Gastroesophageal sphincter (tissue), 4 donors: ENCODE data around the gene REC8. TPM values are rescaled to one million over a fixed set of nuclear protein-coding genes. Genes with fewer than 3 reads are reported as not detected.

Experiments used
- ATAC-seq: fragments of 150-250 bp; one replicate; pipeline ENCODE4 v1.9.1; 2016; ENCODE audit warnings: mild to moderate bottlenecking, moderate library complexity
- H3K27ac ChIP-seq, 4 donors: fragments of 200-600 bp; sonication (generic) in 3 of 4; 1 replicate in 3 of 4; 2 replicates in 1 of 4; pipeline ENCODE4 v1.5.1; 2016 to 2019
- H3K27me3 ChIP-seq: fragments of 200-600 bp; sonication (generic); one replicate; pipeline ENCODE4 v1.5.1; 2019
- H3K36me3 ChIP-seq, 2 donors: fragments of 200-600 bp; sonication (generic); one replicate each; pipeline ENCODE4 v1.5.1; 2019; ENCODE audit warnings: control low read depth in 1 of 2
- H3K4me1 ChIP-seq, 3 donors: fragments of 200-600 bp; sonication (generic); 1 replicate in 2 of 3; 2 replicates in 1 of 3; pipeline ENCODE4 v1.5.1; 2016 to 2019; ENCODE audit warnings: control low read depth in 2 of 3
- H3K4me3 ChIP-seq, 2 donors: fragments of 200-600 bp; sonication (generic); one replicate each; pipeline ENCODE4 v1.5.1; 2019; ENCODE audit warnings: mild to moderate bottlenecking in 1 of 2, moderate library complexity in 1 of 2
- H3K9me3 ChIP-seq, 3 donors: fragments of 200-600 bp; sonication (generic); one replicate each; pipeline ENCODE4 v1.5.1; 2017 to 2019; ENCODE audit warnings: control low read depth in 2 of 3
- EP300 ChIP-seq: sonication (generic); formaldehyde crosslinking; IDR thresholded peaks from one replicate; pipeline ENCODE4 v1.6.1; 2017; ENCODE audit warnings: antibody characterized with exemption, mild to moderate bottlenecking
- POLR2A ChIP-seq, 2 donors: fragments of 450-650 bp; IDR thresholded peaks; one replicate each; pipeline ENCODE4 v1.6.1; 2017; ENCODE audit warnings: antibody characterized with exemption in 2 of 2, mild to moderate bottlenecking in 2 of 2, moderate library complexity in 1 of 2
- POLR2AphosphoS5 ChIP-seq: sonication (generic); formaldehyde crosslinking; IDR thresholded peaks from one replicate; pipeline ENCODE4 v1.6.1; 2017; ENCODE audit warnings: antibody characterized with exemption
- WGBS, 2 donors: methylation state at CpG; one replicate each; pipeline ENCODE4 v1.1.5; 2018; ENCODE audit warnings: low coverage in 1 of 2; 5-methylcytosine and 5-hydroxymethylcytosine counted together
- total RNA-seq, 4 donors: library from RNA; depleted of rRNA; stranded (reverse); fragments of >200 nt; gene quantifications; one replicate each; pipeline ENCODE4 v1.1.0, GENCODE V29; 2016
- TF ChIP-seq, protein P1 (sequence below), 4 experiments: fragments of 200-600 bp in 2 of 4; fragments of 450-650 bp in 2 of 4; sonication (generic) in 1 of 4; IDR thresholded peaks; one replicate each; pipeline ENCODE4 v1.5.1; 2017 to 2019; ENCODE audit warnings: antibody characterized with exemption in 4 of 4, mild to moderate bottlenecking in 2 of 4, moderate library complexity in 2 of 4

REC8 gene
- total RNA-seq, 4 donors from 2014 or later, result 1.6 to 8.2 (median 6.8) TPM

GRCh38 chr14:24207104-24207551 lies 35.2 kb downstream of the REC8 start:
- Histone ChIP-seq H3K9me3 (no peaks in the 10 kb centered on the region), H3K4me3 (no peak overlapping the region), H3K36me3 (peaks cover 0 to 91% of the 10 kb centered on the region in 2 donors), H3K27ac (no peak overlapping the region), H3K4me1 (peaks cover 0 to 10% (median 0%) of the 10 kb centered on the region in 3 donors), H3K27me3 (no peaks in the 10 kb centered on the region)
- ATAC-seq, result no peak
- TF ChIP-seq EP300 (no peak), POLR2A (IDR thresholded peaks at IDR 0.05) (no peak), POLR2AphosphoS5 (no peak)
- TF ChIP-seq, protein P1, sequence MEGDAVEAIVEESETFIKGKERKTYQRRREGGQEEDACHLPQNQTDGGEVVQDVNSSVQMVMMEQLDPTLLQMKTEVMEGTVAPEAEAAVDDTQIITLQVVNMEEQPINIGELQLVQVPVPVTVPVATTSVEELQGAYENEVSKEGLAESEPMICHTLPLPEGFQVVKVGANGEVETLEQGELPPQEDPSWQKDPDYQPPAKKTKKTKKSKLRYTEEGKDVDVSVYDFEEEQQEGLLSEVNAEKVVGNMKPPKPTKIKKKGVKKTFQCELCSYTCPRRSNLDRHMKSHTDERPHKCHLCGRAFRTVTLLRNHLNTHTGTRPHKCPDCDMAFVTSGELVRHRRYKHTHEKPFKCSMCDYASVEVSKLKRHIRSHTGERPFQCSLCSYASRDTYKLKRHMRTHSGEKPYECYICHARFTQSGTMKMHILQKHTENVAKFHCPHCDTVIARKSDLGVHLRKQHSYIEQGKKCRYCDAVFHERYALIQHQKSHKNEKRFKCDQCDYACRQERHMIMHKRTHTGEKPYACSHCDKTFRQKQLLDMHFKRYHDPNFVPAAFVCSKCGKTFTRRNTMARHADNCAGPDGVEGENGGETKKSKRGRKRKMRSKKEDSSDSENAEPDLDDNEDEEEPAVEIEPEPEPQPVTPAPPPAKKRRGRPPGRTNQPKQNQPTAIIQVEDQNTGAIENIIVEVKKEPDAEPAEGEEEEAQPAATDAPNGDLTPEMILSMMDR (IDR thresholded peaks at IDR 0.05), result no peak
- 83% methylated on average over 3 of the region's 5 CpGs; no CpG with 5 or more reads in 1 of the 2 donors for WGBS, 2 donors

- H3K4me3 ChIP-seq, result no peak overlapping the region
- peaks cover 0 to 15% (median 0%) of the 10 kb centered on the region in 3 donors for H3K4me1 ChIP-seq
- H3K36me3 ChIP-seq, result peaks cover 0 to 87% of the 10 kb centered on the region in 2 donors
- 100% methylated on average over 2 of the region's 2 CpGs; no CpG with 5 or more reads in 1 of the 2 donors for WGBS, 2 donors
- H3K9me3 ChIP-seq, result no peaks in the 10 kb centered on the region
- no peaks in the 10 kb centered on the region for H3K27me3 ChIP-seq
- no peak overlapping the region for H3K27ac ChIP-seq
- TF ChIP-seq POLR2A (IDR thresholded peaks at IDR 0.05) (no peak), POLR2AphosphoS5 (no peak), EP300 (no peak)
- TF ChIP-seq, protein P1 (IDR thresholded peaks at IDR 0.05), result no peak
- ATAC-seq, result no peak
Measured at GRCh38 chr14:24207625-24208024, 35.7 kb downstream of the REC8 start.

GRCh38 chr14:24211311-24211710 lies 39.4 kb downstream of the REC8 start:
- no peak overlapping the region for H3K4me3 ChIP-seq
- H3K36me3 ChIP-seq, result peaks cover 0 to 54% of the 10 kb centered on the region in 2 donors
- 82 to 93% methylated on average over 5 to 6 of the region's 6 CpGs for WGBS, 2 donors

DNA sequence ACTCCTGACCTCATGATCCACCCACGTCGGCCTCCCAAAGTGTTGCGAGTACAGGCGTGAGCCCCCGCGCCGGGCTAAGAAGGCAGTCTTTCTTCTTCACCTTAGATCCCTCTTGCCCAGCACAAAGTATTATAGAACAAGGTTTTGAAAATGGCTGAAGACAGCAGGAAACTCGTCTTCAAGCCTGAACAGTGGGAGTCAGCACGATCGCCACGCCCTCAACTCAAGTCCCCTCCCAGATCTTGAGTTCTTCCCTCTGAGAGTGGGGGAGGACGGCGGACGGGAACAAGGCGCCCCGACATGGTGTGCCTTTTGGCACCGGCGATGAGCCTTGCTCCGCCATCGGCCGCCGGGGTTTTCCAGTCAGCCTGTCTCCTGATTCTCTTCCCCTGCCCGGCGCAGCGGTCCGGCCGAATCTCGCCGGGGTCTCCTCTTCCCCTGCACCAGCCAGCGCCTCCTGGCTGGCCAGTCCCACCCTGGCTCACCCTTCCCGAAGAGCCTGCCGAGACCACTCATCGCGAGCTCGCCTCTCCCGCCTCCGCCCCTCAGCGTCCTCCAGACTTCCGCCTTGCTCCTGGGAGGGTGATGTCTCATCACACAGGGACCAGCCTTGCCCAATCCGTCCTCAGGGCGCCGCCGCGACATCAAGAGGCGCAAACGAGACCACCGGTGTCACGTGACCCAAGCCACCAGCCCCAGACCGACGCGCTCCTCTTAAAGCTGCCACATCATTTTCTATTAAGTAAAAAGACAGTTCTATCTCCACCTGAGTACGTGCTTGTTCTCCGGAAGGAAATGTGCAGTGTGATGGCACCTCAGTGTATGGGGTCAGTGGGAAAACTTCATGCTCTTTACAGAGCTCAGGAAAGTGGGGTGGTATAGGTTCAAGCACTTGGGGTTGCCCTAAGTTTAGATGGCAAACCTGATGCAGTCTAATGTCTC lies 41.3 kb downstream of the REC8 start, which contains the start of gene CHMP4A:
CHMP4A (minus strand) TSS at position 565 of the 942 bp plus-strand sequence; CDS start at position 516, 49 bp downstream.
- WGBS, 2 donors, result 1% methylated on average over 23 of the region's 53 CpGs; no CpG with 5 or more reads in 1 of the 2 donors
- no peaks in the 10 kb centered on the region for H3K9me3 ChIP-seq
- peaks cover 0 to 46% of the 10 kb centered on the region in 2 donors for H3K36me3 ChIP-seq
- no peaks in the 10 kb centered on the region for H3K27me3 ChIP-seq
- H3K4me3 ChIP-seq, result peak within 1 kb of the TSS; percentile 45 to 79
- peak; percentile 93 to 94 for TF ChIP-seq POLR2A (IDR thresholded peaks at IDR 0.05)
- TF ChIP-seq POLR2AphosphoS5, result peak; percentile 99
- TF ChIP-seq, protein P1 (IDR thresholded peaks at IDR 0.05), result peak in 2 of 4 experiments; percentile 21 to 50
- no peak for TF ChIP-seq EP300
- peak; percentile 95 for ATAC-seq
- H3K27ac ChIP-seq, result peak within 1 kb of the TSS; percentile 74 to 97 (median 92)
- H3K4me1 ChIP-seq, result peaks cover 0 to 47% (median 13%) of the 10 kb centered on the region in 3 donors

More at GRCh38 chr14:24211311-24211710, 39.4 kb downstream of the REC8 start:
- Histone ChIP-seq H3K9me3 (no peaks in the 10 kb centered on the region), H3K27ac (no peak overlapping the region), H3K4me1 (peaks cover 0 to 43% (median 13%) of the 10 kb centered on the region in 3 donors), H3K27me3 (no peaks in the 10 kb centered on the region)
- ATAC-seq, result no peak
- TF ChIP-seq, protein P1 (IDR thresholded peaks at IDR 0.05), result no peak
- no peak for TF ChIP-seq POLR2AphosphoS5
- TF ChIP-seq POLR2A (IDR thresholded peaks at IDR 0.05), result no peak
- no peak for TF ChIP-seq EP300
